Memory B cell (primary cell): ENCODE measurements around the gene LPP.

Source experiments
- ATAC-seq: fragments of 150-1000 bp; cut with Tn5 transposase; 2 replicates; pipeline ENCODE4 v1.10.0; 2021; ENCODE audit warnings: low read depth, mild to moderate bottlenecking, moderate library complexity
- DNase-seq, 2 donors: peaks; one replicate each; pipeline ENCODE4 v3.0.0; 2022; ENCODE audit warnings: low spot score in 2 of 2
- H3K27ac Mint-ChIP-seq: one replicate; pipeline ENCODE4 v1.8.0; 2022; ENCODE audit warnings: mild to moderate bottlenecking, moderate library complexity, mixed read lengths
- H3K27me3 Mint-ChIP-seq: one replicate; pipeline ENCODE4 v1.8.0; 2022; ENCODE audit warnings: mixed read lengths
- H3K36me3 Mint-ChIP-seq: one replicate; pipeline ENCODE4 v1.8.0; 2022; ENCODE audit warnings: mild to moderate bottlenecking, mixed read lengths
- H3K4me1 Mint-ChIP-seq: one replicate; pipeline ENCODE4 v1.8.0; 2022; ENCODE audit warnings: mixed read lengths
- H3K4me3 Mint-ChIP-seq: one replicate; pipeline ENCODE4 v1.8.0; 2022; ENCODE audit warnings: mild to moderate bottlenecking, moderate library complexity, mixed read lengths
- H3K9me3 Mint-ChIP-seq: one replicate; pipeline ENCODE4 v1.8.0; 2022; ENCODE audit warnings: mixed read lengths

Gene LPP

GRCh38 chr3:188826574-188826973 is 672.6 kb downstream of the LPP start:
- H3K27ac Mint-ChIP-seq: no peak overlapping the region
- no peaks in the 10 kb centered on the region for H3K27me3 Mint-ChIP-seq
- no peaks in the 10 kb centered on the region for H3K9me3 Mint-ChIP-seq
- ATAC-seq: no peak
- H3K36me3 Mint-ChIP-seq: no peaks in the 10 kb centered on the region
- no peak overlapping the region for H3K4me3 Mint-ChIP-seq
- H3K4me1 Mint-ChIP-seq: no peaks in the 10 kb centered on the region
- DNase-seq: no peak

GRCh38 chr3:188827103-188827502 is 673.1 kb downstream of the LPP start:
- Mint-ChIP-seq H3K36me3 (no peaks in the 10 kb centered on the region), H3K4me3 (no peak overlapping the region), H3K27ac (no peak overlapping the region), H3K4me1 (no peaks in the 10 kb centered on the region), H3K9me3 (no peaks in the 10 kb centered on the region), H3K27me3 (no peaks in the 10 kb centered on the region)
- DNase-seq (no peak), ATAC-seq (no peak)

- Mint-ChIP-seq H3K27ac (no peak overlapping the region), H3K36me3 (no peaks in the 10 kb centered on the region)
These were observed 673.6 kb downstream of the LPP start for GRCh38 chr3:188827576-188827975.

DNA sequence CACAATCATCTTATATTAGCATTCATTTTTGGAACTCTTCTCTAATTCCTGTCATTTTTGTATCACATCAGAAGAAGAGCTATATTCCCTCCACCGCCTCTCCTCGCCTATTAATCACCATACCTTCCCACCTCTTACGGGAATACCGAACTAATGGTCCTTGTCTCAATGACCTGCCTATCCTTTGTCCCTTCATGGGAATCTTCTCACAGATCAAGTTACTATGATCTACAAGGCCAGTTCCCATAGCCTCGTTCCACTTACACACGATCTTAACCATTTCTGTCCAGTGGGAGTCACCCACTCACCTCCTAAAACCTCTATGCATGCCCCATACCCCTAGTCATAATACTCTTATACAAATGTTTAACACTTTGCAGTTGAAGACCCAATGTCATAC is 675.2 kb downstream of the LPP start:
- Mint-ChIP-seq H3K27me3 (no peaks in the 10 kb centered on the region), H3K27ac (no peak overlapping the region), H3K4me1 (no peaks in the 10 kb centered on the region), H3K9me3 (no peaks in the 10 kb centered on the region), H3K4me3 (no peak overlapping the region), H3K36me3 (no peaks in the 10 kb centered on the region)
- DNase-seq (no peak), ATAC-seq (no peak)

More at GRCh38 chr3:188827576-188827975, 673.6 kb downstream of the LPP start:
- Mint-ChIP-seq H3K27me3 (no peaks in the 10 kb centered on the region), H3K9me3 (no peaks in the 10 kb centered on the region), H3K4me1 (no peaks in the 10 kb centered on the region), H3K4me3 (no peak overlapping the region)
- ATAC-seq (no peak), DNase-seq (no peak)

- no peak overlapping the region for H3K27ac Mint-ChIP-seq
- ATAC-seq: no peak
- DNase-seq: no peak
- H3K9me3 Mint-ChIP-seq: no peaks in the 10 kb centered on the region
- H3K4me3 Mint-ChIP-seq: no peak overlapping the region
- H3K4me1 Mint-ChIP-seq: no peaks in the 10 kb centered on the region
- H3K36me3 Mint-ChIP-seq: peaks cover 3% of the 10 kb centered on the region
- H3K27me3 Mint-ChIP-seq: no peaks in the 10 kb centered on the region
These were observed 675.6 kb downstream of the LPP start for GRCh38 chr3:188829576-188829975.

DNA sequence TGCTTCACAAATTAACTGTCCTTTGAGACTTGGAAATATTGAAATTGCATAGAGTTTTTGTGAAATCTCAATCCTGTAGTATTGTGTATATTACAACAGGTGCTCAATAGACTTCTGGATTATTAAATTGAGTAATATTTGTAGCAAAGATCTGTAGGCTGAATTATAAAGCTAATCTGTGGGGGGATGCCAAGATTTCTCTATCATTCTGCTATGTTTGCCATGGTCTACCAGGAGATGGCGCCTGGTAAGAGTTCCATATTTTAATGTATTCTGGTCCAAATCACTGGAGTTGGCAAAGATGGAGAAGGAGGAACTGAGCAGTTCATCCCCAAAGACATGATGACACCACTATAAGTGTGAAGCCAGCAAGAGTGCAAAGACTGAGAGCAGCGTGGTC is 676.9 kb downstream of the LPP start:
- H3K36me3 Mint-ChIP-seq: peaks cover 6% of the 10 kb centered on the region
- ATAC-seq (no peak), DNase-seq (no peak)
- H3K27me3 Mint-ChIP-seq: no peaks in the 10 kb centered on the region
- no peaks in the 10 kb centered on the region for H3K4me1 Mint-ChIP-seq
- H3K27ac Mint-ChIP-seq: no peak overlapping the region
- no peaks in the 10 kb centered on the region for H3K9me3 Mint-ChIP-seq
- no peak overlapping the region for H3K4me3 Mint-ChIP-seq

GRCh38 chr3:188832146-188832545 is 678.2 kb downstream of the LPP start:
- no peak overlapping the region for H3K27ac Mint-ChIP-seq
- peaks cover 6% of the 10 kb centered on the region for H3K36me3 Mint-ChIP-seq
- H3K4me3 Mint-ChIP-seq: no peak overlapping the region
- no peak for ATAC-seq
- no peak for DNase-seq
- no peaks in the 10 kb centered on the region for H3K9me3 Mint-ChIP-seq
- no peaks in the 10 kb centered on the region for H3K4me1 Mint-ChIP-seq
- no peaks in the 10 kb centered on the region for H3K27me3 Mint-ChIP-seq

- DNase-seq: no peak
- Mint-ChIP-seq H3K4me3 (no peak overlapping the region), H3K27ac (no peak overlapping the region), H3K36me3 (peaks cover 6% of the 10 kb centered on the region), H3K9me3 (no peaks in the 10 kb centered on the region), H3K27me3 (no peaks in the 10 kb centered on the region), H3K4me1 (no peaks in the 10 kb centered on the region)
- no peak for ATAC-seq
These were observed 679.2 kb downstream of the LPP start for GRCh38 chr3:188832961-188833721.

- no peak overlapping the region for H3K4me3 Mint-ChIP-seq
- no peak for DNase-seq
- H3K27ac Mint-ChIP-seq: no peak overlapping the region
- no peaks in the 10 kb centered on the region for H3K4me1 Mint-ChIP-seq
- no peaks in the 10 kb centered on the region for H3K9me3 Mint-ChIP-seq
- ATAC-seq: no peak
- H3K36me3 Mint-ChIP-seq: peaks cover 10% of the 10 kb centered on the region
- H3K27me3 Mint-ChIP-seq: no peaks in the 10 kb centered on the region
These were observed 680.4 kb downstream of the LPP start for GRCh38 chr3:188834349-188834748.

DNA sequence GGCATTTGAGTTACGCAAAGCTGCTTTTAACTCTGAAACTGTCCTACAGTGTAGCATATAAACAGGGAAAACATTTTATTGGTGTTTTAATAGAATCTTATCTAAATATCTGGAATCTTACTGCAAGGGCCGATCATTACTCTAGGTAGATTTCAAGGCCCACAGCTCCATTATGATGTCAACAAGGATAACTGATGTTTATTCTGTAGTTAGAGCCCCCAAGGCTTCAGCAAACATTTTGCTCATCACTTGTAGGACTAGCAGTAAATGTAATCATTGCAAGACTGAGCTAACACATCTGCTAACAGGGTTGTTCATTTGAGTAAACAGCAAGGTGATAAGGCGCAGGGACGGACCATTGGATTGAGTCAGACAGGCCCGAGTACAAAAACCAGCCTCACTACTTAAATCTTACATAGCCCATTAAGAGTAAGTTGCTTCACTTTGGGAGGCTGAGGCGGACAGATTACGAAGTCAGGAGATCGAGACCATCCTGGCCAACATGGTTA is 685.3 kb downstream of the LPP start:
- no peak overlapping the region for H3K4me3 Mint-ChIP-seq
- no peaks in the 10 kb centered on the region for H3K4me1 Mint-ChIP-seq
- DNase-seq (no peak), ATAC-seq (no peak)
- H3K9me3 Mint-ChIP-seq: no peaks in the 10 kb centered on the region
- peaks cover 14% of the 10 kb centered on the region for H3K36me3 Mint-ChIP-seq
- no peak overlapping the region for H3K27ac Mint-ChIP-seq
- no peaks in the 10 kb centered on the region for H3K27me3 Mint-ChIP-seq

DNA sequence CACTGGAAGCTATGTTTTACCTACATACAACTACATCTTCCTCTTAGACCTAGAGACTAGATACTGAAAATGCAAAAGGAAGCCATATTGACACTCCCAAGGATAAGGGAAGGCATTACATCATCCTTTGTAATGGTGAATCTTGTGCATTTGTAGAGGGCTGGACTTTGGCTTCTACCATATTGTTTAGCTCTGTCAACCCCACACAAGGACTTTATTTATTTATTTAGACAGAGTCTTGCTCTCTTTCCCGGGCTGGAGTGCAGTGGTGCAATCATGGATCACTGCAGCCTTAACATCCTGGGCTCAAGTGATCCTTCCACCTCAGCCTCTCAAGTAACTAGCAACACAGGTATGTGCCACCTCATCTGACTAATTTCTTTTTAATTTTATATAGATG is 686.3 kb downstream of the LPP start:
- ATAC-seq: no peak
- no peak overlapping the region for H3K27ac Mint-ChIP-seq
- peaks cover 8% of the 10 kb centered on the region for H3K36me3 Mint-ChIP-seq
- DNase-seq: no peak
- no peaks in the 10 kb centered on the region for H3K27me3 Mint-ChIP-seq
- H3K4me3 Mint-ChIP-seq: no peak overlapping the region
- H3K4me1 Mint-ChIP-seq: no peaks in the 10 kb centered on the region
- no peaks in the 10 kb centered on the region for H3K9me3 Mint-ChIP-seq

DNA sequence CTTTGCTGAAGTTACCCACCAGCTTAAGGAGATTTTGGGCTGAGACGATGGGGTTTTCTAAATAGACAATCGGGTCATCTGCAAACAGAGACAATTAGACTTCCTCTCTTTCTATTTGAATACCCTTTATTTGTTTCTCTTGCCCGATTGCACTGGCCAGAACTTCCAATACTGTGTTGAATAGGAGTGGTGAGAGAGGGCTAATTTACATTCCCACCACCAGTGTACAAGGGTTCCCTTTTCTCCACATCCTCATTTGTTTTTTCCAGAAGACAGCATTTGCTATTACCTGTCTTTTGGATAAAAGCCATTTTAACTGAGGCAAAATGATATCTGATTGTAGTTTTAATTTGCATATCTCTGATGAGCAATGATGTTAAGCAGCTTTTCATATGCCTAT is 687.9 kb downstream of the LPP start:
- ATAC-seq: no peak
- no peaks in the 10 kb centered on the region for H3K27me3 Mint-ChIP-seq
- no peak overlapping the region for H3K4me3 Mint-ChIP-seq
- H3K27ac Mint-ChIP-seq: no peak overlapping the region
- no peak for DNase-seq
- no peaks in the 10 kb centered on the region for H3K4me1 Mint-ChIP-seq
- peaks cover 13% of the 10 kb centered on the region for H3K36me3 Mint-ChIP-seq
- H3K9me3 Mint-ChIP-seq: no peaks in the 10 kb centered on the region

DNA sequence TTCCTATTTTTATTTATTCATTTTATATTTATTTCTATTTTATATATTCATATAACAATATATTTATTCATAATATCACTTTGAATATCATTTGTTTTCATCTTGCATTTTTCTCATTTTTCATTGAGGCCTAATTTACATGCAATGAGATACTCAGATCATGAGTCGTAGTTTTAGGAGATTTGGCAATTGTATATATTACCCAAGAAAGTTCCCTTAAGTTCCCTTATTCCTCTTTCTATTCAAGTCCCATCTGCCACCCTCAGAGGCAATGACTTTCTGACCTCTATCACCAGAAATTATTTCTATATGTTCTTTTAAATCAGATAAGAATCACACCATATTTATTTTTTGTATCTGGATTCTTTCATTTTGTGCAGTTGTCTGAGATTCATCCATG is 688.7 kb downstream of the LPP start:
- DNase-seq: no peak
- no peak for ATAC-seq
- H3K4me1 Mint-ChIP-seq: peaks cover 2% of the 10 kb centered on the region

DNA sequence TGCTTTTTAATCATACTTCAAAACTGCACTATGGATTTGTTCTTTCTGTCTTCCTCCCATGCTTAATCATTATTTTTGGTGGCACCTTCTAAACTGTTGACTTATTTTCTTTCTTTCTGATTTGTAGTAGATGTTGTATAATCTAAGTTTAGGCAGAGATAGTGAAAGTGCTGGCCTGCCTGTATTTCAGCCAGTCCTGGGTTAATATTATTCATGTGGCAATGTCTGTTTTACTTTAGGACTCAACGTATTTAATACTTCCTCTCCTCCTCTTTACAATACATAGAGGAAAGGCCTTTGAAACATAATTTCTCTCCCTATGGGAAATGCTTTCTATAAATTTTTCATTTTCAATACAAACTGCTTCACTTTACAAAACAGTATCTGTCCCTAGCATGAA is 690.1 kb downstream of the LPP start:
- H3K27ac Mint-ChIP-seq: no peak overlapping the region
- H3K4me1 Mint-ChIP-seq: peaks cover 2% of the 10 kb centered on the region
- no peak overlapping the region for H3K4me3 Mint-ChIP-seq
- ATAC-seq: no peak
- no peaks in the 10 kb centered on the region for H3K27me3 Mint-ChIP-seq
- no peaks in the 10 kb centered on the region for H3K9me3 Mint-ChIP-seq
- no peak for DNase-seq
- H3K36me3 Mint-ChIP-seq: peaks cover 21% of the 10 kb centered on the region

More for the DNA sequence above, 688.7 kb downstream of the LPP start:
- H3K36me3 Mint-ChIP-seq: peaks cover 17% of the 10 kb centered on the region
- H3K4me3 Mint-ChIP-seq: no peak overlapping the region
- no peak overlapping the region for H3K27ac Mint-ChIP-seq
- H3K9me3 Mint-ChIP-seq: no peaks in the 10 kb centered on the region
- no peaks in the 10 kb centered on the region for H3K27me3 Mint-ChIP-seq

DNA sequence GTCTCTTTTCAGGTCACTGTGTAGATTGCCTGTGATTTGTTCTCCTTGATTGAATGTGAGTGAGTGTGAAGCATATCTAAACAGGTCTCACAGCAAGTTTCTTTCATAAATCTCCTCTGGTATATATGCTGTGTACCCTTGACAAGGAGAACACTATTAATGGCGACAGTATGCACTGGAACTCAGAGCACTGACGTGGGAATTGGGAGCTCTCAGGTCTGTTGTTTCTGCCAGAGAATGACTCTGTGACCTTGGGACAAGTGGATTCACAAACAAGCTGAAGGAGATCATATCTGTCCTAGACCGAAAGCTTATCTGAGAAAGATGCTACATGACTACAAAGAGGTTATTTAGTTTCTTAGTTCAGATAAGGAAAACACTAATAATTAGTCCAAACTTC is 691.6 kb downstream of the LPP start:
- no peak for ATAC-seq

More for the DNA sequence above, 691.6 kb downstream of the LPP start:
- peaks cover 2% of the 10 kb centered on the region for H3K4me1 Mint-ChIP-seq
- no peak for DNase-seq
- no peak overlapping the region for H3K4me3 Mint-ChIP-seq
- H3K27me3 Mint-ChIP-seq: no peaks in the 10 kb centered on the region
- no peak overlapping the region for H3K27ac Mint-ChIP-seq
- H3K36me3 Mint-ChIP-seq: peaks cover 20% of the 10 kb centered on the region
- no peaks in the 10 kb centered on the region for H3K9me3 Mint-ChIP-seq
